T1000 (cell line): ENCODE data around the gene DNPEP.
"Not testable (repeated sequence)": the region's sequence is repeated elsewhere in the genome, so short reads cannot be mapped to it uniquely, and the experiment has no call there.

ENCODE experiments used
- DNase-seq: peaks from one replicate; lab custom pipeline; 2025; ENCODE audit warnings: mixed read lengths; lab: John Stamatoyannopoulos, UW

The DNPEP gene

DNA sequence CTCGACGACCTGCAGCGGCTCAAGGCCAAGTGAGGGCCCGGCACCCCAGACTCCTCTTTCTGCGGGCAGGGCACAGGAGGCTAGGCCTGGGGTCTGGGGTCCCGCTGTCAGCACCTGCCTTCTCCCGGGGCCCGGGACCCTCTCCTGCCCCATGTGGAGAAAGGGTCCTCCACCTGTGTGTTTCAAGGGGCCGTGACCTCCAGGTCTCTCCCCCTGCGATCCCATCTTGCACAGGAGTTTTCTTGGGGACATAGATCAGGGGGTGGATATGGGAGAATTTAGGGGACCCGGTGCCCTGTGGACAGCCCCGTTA is 31.3 kb upstream of the DNPEP start:
- DNase-seq: no peak

- DNase-seq: no peak
Measured at GRCh38 chr2:219418155-219419011, 30.7 kb upstream of the DNPEP start, which contains the start of gene DES. TSS of gene DES (plus strand) at chr2:219418377. CDS start at chr2:219418463, 86 bp downstream.

DNA sequence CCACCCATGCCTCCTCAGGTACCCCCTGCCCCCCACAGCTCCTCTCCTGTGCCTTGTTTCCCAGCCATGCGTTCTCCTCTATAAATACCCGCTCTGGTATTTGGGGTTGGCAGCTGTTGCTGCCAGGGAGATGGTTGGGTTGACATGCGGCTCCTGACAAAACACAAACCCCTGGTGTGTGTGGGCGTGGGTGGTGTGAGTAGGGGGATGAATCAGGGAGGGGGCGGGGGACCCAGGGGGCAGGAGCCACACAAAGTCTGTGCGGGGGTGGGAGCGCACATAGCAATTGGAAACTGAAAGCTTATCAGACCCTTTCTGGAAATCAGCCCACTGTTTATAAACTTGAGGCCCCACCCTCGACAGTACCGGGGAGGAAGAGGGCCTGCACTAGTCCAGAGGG is 29.7 kb upstream of the DNPEP start:
- no peak for DNase-seq

GRCh38 chr2:219416938-219417337 is 29.2 kb upstream of the DNPEP start:
- DNase-seq: no peak

DNA sequence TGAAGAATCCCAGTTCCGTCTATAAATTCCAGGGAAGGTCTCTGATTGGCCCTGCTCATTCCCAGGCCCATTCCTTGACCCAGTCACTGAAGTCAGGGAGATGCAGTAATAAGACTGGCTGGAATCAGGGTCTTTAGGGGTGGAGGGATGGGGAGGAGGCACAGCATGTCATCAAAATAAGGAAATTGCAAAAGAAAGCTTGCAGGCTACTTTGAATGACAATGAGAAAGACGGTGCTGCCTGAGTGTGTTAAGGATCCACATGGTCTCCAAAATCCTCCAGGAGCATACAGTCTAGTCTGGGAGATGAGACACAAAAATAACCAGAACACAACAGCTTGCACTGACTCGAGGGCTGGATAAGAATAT is 28.5 kb upstream of the DNPEP start:
- DNase-seq: no peak

- no peak for DNase-seq
Measured at GRCh38 chr2:219415580-219416234, 28.0 kb upstream of the DNPEP start.

- DNase-seq: no peak
Measured at GRCh38 chr2:219414857-219415256, 27.1 kb upstream of the DNPEP start.

DNA sequence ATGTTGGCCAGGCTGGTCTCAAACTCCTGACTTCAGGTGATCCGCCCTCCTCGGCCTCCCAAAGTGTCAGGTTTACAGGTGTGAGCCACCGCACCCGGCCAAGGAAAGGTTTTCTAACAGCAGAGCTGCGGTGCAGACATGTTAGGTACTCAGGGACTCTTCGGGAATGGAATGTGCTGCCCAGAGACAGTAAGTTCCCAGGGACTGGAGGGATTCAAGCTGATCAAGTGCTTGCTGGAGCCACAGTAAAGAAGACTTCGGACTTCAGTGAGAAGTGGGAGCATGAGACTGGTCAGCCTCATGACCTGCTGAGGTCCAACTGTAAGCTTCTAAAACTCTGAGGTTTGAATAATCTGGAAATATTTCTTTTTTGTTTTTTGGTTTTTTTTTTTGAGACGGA is 22.7 kb upstream of the DNPEP start:
- DNase-seq: no peak

DNA sequence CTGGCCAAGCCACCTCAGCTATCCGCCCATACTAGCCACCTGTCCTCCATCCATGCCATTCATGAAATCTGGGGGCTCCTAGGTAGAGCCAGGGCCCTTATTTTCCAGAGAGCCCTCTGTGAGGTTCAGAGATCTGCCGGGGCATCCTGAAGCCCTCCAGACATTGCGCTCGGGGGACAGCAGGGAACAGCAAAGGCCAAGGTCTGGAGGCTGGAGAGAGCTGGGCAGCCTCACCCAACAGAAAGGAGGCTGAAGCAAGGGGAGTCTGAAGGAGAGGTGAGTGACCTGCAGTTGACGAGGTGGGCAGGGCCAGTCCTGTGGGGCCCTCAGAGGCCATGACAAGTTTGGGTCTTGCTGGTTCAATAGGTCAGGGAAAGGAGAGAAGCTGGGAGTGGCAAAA is 21.9 kb upstream of the DNPEP start:
- DNase-seq: no peak

- no peak for DNase-seq
Measured at GRCh38 chr2:219408631-219409030, 20.9 kb upstream of the DNPEP start.

DNA sequence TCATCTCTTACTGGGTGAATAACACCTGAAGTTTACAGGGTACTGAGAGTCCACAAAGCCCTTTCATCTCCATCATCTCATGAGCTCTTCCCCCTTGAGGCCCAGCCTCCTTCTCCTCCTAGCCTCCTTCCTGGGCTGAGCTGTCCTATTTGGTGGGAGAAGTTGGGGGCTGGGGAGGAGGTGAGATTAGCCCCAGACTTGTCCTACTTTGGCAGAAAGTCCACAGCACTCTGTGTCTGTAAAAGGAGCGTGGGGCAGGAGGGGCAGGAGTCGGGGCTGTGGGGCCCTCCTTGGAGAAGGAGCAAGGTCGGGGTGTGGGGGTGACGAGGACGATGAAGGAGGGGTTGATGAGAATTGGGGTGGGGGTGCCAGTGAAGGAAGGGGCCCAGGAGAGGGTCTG is 20.5 kb upstream of the DNPEP start:
- no peak for DNase-seq

DNA sequence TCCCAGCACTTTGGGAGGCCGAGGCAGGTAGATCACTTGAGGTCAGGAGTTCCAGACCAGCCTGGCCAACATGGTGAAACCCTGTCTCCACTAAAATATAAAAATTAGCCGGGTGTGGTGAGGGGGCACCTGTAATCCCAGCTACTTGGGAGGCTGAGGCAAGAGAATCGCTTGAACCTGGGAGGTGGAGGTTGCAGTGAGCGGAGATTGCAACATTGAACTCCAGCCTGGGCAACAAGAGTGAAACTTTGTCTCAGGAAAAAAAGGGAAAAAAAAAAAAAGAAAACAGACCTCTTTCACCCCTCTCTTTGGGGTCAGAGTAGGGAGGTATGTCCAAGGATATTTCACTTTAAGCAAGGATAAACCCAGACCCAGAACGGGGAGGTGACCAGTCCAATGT is 19.6 kb upstream of the DNPEP start:
- DNase-seq: not testable (repeated sequence)

DNA sequence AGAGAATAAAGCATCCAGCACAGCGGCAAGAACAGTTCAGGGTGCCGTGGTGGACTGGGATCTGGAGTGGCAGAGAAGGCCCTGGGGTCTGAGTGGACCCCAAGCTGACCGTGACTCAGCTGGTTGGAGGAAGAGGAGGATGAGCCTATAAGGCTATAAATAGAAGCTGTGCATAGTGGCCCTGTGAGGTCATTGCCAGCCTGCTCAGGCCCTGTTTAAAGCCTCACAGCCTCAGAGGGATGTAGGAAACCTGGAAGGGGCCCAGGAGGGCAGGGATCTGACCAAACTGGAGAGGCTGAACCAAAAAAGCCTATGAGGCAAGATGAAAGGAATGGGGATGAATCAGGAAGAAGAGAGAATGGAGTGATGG is 19.1 kb upstream of the DNPEP start:
- peak; percentile 67 for DNase-seq

DNA sequence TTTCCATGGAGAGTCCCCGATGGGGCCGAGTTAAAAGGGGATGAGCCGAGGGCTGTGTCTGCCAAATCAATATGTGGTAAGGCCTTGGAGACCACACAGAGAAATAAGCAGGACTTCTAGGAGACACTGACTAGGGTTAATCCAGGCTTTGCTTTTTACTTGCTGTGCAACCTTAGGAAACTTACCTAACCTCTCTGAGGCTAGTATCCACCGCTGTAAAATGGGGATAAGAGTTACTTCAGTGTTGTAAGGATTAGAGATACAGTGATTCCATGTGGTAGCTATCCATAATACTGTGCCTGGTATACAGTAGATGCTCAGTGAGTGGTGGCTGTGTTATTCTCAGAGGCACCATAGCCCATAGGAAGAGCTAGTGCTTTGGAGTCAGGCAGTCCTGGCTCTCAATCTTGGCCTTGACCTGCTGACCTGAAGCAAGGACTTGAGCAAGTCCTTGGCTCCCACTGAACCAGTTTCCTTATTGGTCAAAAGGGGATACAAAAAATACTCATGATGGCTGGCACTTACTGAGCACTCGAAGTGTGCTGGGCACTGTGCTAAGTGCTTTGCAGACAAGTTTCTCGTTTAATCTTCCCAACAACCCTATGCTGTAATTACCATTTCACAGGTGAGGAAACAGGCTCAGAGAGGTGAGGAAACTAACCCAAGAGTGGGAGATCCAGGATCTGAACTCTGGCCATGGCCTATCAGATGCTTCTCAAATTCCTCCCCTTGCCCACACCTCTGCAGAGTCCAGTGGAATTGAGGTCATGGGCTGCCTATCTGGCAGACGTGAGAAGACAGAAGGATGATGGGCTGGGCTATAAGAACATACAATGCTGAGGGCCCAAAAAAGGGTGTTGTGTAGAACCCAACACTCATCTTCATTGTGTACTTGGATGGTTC is 18.5 kb upstream of the DNPEP start:
- no peak for DNase-seq

- DNase-seq: no peak
Measured at GRCh38 chr2:219405451-219405850, 17.7 kb upstream of the DNPEP start.

GRCh38 chr2:219404954-219405353 is 17.2 kb upstream of the DNPEP start:
- DNase-seq: no peak

- no peak for DNase-seq
Measured at GRCh38 chr2:219404291-219404910, 16.7 kb upstream of the DNPEP start.

GRCh38 chr2:219403861-219404260 is 16.1 kb upstream of the DNPEP start:
- no peak for DNase-seq

GRCh38 chr2:219402665-219403515 is 15.2 kb upstream of the DNPEP start:
- peak; percentile 40 for DNase-seq

- no peak for DNase-seq
Measured at GRCh38 chr2:219401606-219402005, 13.9 kb upstream of the DNPEP start.

GRCh38 chr2:219400562-219400961 is 12.8 kb upstream of the DNPEP start:
- DNase-seq: no peak
